Fibroblast of pulmonary artery (primary cell): Measurements from ENCODE around the gene EYA2.

Experiments used
- DNase-seq: peaks from one replicate; pipeline ENCODE4 v3.0.0-alpha.2; 2010; ENCODE audit warnings: low read depth
- H3K4me3 ChIP-seq: replicated peaks from 2 replicates; pipeline ENCODE4 v1.5.1; 2011; ENCODE audit warnings: low read depth, mild to moderate bottlenecking, control low read depth, low read length, moderate library complexity
- CTCF ChIP-seq: IDR thresholded peaks from 2 replicates; pipeline ENCODE4 v1.5.1; 2011; ENCODE audit warnings: mild to moderate bottlenecking, control low read depth, low read length, inconsistent platforms; ENCODE audit errors: missing control alignments

Gene EYA2

GRCh38 chr20:47124181-47124717 is 229.6 kb downstream of the EYA2 start:
- DNase-seq = peak; percentile 46
- H3K4me3 ChIP-seq = no peak overlapping the region
- no peak for TF ChIP-seq CTCF

DNA sequence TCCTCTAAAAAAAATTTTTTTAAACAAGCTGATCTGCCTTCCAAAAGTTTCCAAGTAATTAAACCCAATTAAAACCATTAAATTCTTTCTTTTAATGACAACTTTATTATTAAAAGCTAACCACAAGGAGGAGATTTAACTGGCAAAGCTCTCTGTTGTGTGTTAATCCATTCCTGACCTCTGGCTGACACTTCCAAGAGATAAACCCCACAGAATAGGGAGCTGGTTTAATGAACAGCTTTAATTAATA is 230.8 kb downstream of the EYA2 start:
- H3K4me3 ChIP-seq = no peak overlapping the region
- no peak for TF ChIP-seq CTCF
- no peak for DNase-seq

DNA sequence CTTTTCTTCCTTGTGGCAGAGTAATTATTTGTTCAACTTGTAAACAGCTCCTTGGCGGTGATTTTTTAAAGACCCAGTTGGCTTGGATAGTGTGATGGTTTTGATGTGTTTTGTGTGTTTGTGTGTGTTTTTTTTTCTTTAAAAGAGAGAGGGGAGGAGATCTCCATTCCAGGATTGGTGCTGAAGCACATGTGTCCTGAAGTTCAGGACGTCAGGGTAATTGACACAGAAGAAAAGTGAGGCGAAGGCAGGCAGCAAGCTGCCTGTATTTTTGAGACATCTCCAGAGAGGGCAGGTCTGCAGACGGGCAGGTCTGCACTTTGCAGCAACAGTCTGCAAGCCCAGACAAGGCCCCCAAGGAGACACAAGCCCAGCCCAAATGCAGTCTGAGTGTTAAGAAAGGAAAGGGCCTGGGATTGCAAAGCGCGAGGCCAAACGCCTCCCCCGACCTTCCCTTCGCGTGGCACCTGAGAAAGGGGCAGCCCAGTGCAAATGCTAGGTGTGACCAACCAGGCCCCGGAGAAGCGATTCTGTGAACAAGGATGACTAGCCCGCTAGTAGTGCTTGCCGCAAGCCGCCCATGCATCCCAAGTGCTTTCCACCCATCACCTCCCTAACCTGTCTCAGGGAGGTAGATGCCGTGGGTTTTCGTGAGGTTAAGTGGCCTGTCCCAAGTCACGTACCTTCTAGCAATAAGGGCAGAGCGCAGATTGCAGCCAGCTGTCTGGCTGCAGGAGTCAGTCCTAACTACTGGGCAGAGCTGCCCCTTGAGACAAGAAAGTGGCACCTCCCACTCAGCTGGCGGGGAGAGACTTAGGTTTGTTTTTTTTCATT is 231.3 kb downstream of the EYA2 start:
- H3K4me3 ChIP-seq = no peak overlapping the region
- TF ChIP-seq CTCF = no peak
- DNase-seq = no peak

- no peak overlapping the region for H3K4me3 ChIP-seq
- TF ChIP-seq CTCF = no peak
- DNase-seq = peak; percentile 72
Measured at GRCh38 chr20:47126709-47127108, 232.1 kb downstream of the EYA2 start.

- TF ChIP-seq CTCF = no peak
- no peak for DNase-seq
- no peak overlapping the region for H3K4me3 ChIP-seq
Measured at GRCh38 chr20:47127546-47127945, 232.9 kb downstream of the EYA2 start.

DNA sequence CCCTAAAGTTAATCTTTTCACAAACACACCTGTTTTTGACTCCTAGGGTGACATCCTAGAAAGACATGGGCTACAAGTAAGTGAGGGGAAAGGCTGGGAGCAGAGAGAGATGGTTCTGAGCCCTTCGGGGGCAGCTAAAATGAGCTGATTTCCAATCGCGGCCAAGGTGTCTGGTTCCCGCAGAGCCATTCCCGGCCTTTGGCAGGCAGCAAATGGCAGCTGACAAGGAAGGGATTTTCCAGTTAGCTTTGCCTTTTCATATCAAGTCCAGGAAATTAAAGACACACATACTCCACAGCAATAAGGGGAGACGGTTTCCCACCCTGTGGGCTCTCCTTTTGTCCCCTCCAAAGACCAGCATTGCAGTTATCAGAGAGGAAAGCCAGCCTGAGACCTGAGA is 233.4 kb downstream of the EYA2 start:
- no peak overlapping the region for H3K4me3 ChIP-seq
- no peak for TF ChIP-seq CTCF
- DNase-seq = no peak

- H3K4me3 ChIP-seq = no peak overlapping the region
- no peak for TF ChIP-seq CTCF
- no peak for DNase-seq
Measured at GRCh38 chr20:47129306-47129705, 234.7 kb downstream of the EYA2 start.
